Adrenal gland (tissue), 5 donors: ENCODE measurements around the gene VAMP1.

ENCODE experiments used
- CTCF ChIP-seq, 6 experiments: fragments of 450-650 bp in 4 of 6; fragments of 200-600 bp in 2 of 6; sonication (generic) in 1 of 6; IDR thresholded peaks; 1 replicate in 5 of 6; 2 replicates in 1 of 6; pipeline versions ENCODE4 v1.5.1 to v1.8.0; 2016 to 2021; ENCODE audit warnings: antibody characterized with exemption in 6 of 6, mild to moderate bottlenecking in 2 of 6, moderate library complexity in 1 of 6
- POLR2A ChIP-seq, 2 donors: fragments of 450-650 bp; IDR thresholded peaks; one replicate each; pipeline ENCODE4 v1.6.1; 2017; ENCODE audit warnings: antibody characterized with exemption in 2 of 2, mild to moderate bottlenecking in 2 of 2, moderate library complexity in 1 of 2
- donor health status: DM: no; HTN: no; CAD: no.

- no peak for TF ChIP-seq CTCF (IDR thresholded peaks at IDR 0.05)
- TF ChIP-seq POLR2A (IDR thresholded peaks at IDR 0.05): no peak
Observed at GRCh38 chr12:6472491-6472890, 2.0 kb upstream of the VAMP1 start.
